Endodermal cell (in vitro differentiated cells): ENCODE measurements around the gene RPL18. TPM values are rescaled to one million over a fixed set of nuclear protein-coding genes. Genes with fewer than 3 reads are reported as not detected.
A peak's percentile ranks its signal among the peaks of the same experiment; 100 is the strongest.

Experiments used
- DNase-seq: peaks from one replicate; pipeline ENCODE4 v3.0.0-alpha.2; 2017
- H3K27ac ChIP-seq: 2 replicates; pipeline ENCODE4 v1.5.1; 2013; ENCODE audit warnings: mild to moderate bottlenecking, low read depth, low read length, moderate library complexity
- H3K27me3 ChIP-seq: 2 replicates; pipeline ENCODE4 v1.6.1; 2013; ENCODE audit warnings: mild to moderate bottlenecking, low read length, moderate library complexity; ENCODE audit not compliant: insufficient read depth, control insufficient read depth, poor library complexity, severe bottlenecking
- H3K36me3 ChIP-seq: 2 replicates; pipeline ENCODE4 v1.7.0; 2013; ENCODE audit warnings: mild to moderate bottlenecking, low read length, moderate library complexity; ENCODE audit not compliant: control insufficient read depth, insufficient read depth
- H3K4me1 ChIP-seq: one replicate; pipeline ENCODE4 v1.7.0; 2013; ENCODE audit warnings: low read length; ENCODE audit not compliant: control insufficient read depth, insufficient read depth
- H3K4me3 ChIP-seq: 2 replicates; pipeline ENCODE4 v1.5.1; 2013; ENCODE audit warnings: mild to moderate bottlenecking, low read length, moderate library complexity
- H3K9ac ChIP-seq: 2 replicates; pipeline ENCODE4 v1.6.1; 2013; ENCODE audit warnings: mild to moderate bottlenecking, low read length, moderate library complexity; ENCODE audit not compliant: poor library complexity, severe bottlenecking; ENCODE audit errors: extremely low read depth
- H3K9me3 ChIP-seq: 2 replicates; pipeline ENCODE4 v1.6.1; 2013; ENCODE audit warnings: mild to moderate bottlenecking, low read length, moderate library complexity; ENCODE audit not compliant: control insufficient read depth
- H3K27ac Mint-ChIP-seq: 2 replicates; pipeline ENCODE4 v1.8.0; 2020; ENCODE audit warnings: mixed read lengths
- H3K27me3 Mint-ChIP-seq: 2 replicates; pipeline ENCODE4 v1.8.0; 2021; ENCODE audit warnings: mild to moderate bottlenecking, mixed read lengths; ENCODE audit not compliant: insufficient read depth
- H3K36me3 Mint-ChIP-seq: 2 replicates; pipeline ENCODE4 v1.8.0; 2020; ENCODE audit warnings: low read depth, mixed read lengths
- H3K4me1 Mint-ChIP-seq: 2 replicates; pipeline ENCODE4 v1.8.0; 2020; ENCODE audit warnings: mixed read lengths
- H3K4me3 Mint-ChIP-seq: 2 replicates; pipeline ENCODE4 v1.8.0; 2020; ENCODE audit warnings: mild to moderate bottlenecking, moderate library complexity, mixed read lengths
- H3K9me3 Mint-ChIP-seq: 2 replicates; pipeline ENCODE4 v1.8.0; 2020; ENCODE audit warnings: mild to moderate bottlenecking, mixed read lengths
- WGBS, 2 experiments: methylation state at CpG; one replicate each; pipeline versions ENCODE4 v1.1.5 to v1.1.7; 2013; ENCODE audit warnings: missing lambda C conversion rate in 2 of 2, mixed read lengths in 1 of 2; ENCODE audit not compliant: insufficient coverage in 1 of 2, insufficient read length in 1 of 2; 5-methylcytosine and 5-hydroxymethylcytosine counted together
- total RNA-seq, 2 donors: library from RNA; stranded (reverse); fragmentation: NEBNext Ultra II Directional in 1 of 2; extraction: Animal tissue kit (Norgen Biotek cat#: 25700) in 1 of 2; gene quantifications; 2 replicates in 1 of 2; 3 replicates in 1 of 2; pipeline ENCODE4 v1.2.1, GENCODE V29; 2021
- TF ChIP-seq, protein P1 (sequence below): fragments of 200-600 bp; sonication (generic); conservative IDR thresholded peaks from 2 replicates; pipeline ENCODE4 v1.5.0; 2021; ENCODE audit warnings: antibody characterized with exemption, mild to moderate bottlenecking

Gene RPL18
- total RNA-seq, 2 donors from 2014 or later, result 1,531 to 1,574 TPM

DNA sequence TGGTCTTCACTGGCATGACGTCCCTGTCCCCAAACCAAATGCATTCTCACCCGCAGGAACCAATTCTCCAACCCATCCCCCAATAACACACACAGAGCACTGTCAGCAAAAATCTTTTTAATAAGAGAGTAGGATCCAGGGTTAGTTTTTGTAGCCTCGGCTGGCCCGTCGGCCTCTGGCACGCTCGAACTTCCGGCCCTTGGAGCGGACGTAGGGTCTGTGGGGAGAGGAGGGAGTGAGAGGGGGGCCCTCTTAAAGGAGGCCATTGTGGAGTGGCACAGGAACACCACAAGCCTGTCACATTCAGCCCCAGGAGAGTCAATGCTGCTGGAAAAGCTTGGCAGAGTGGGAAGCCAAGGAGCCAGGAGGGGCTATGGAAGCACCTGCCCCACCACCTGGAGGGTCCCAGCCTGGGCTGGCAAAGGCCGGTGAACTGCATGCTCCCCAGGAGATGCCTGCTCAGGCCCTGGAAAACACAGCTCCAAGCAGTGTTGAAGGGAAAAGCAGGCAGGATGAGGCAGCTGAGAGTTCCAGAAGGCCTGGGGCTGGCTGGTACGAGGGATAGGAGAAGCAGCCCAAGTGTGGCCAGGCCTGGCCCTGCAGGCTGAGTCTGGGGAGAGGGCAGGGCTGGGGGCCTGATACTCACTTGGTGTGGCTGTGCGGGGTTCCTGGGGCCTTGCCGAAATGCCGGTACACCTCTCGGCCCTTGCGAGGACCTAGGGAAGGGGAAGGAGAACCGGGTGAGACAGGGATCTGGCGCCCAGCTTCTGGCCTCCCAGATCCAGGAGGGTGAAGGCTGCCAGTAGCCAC is 3.5 kb downstream of the RPL18 start:
- peaks cover 27% of the 10 kb centered on the region for H3K4me1 ChIP-seq
- H3K9ac ChIP-seq, result peak overlapping the region; percentile 17
- no peaks in the 10 kb centered on the region for H3K9me3 ChIP-seq
- H3K27ac Mint-ChIP-seq, result peak overlapping the region; percentile 97
- H3K27me3 ChIP-seq, result no peaks in the 10 kb centered on the region
- no peaks in the 10 kb centered on the region for H3K9me3 Mint-ChIP-seq
- peak overlapping the region; percentile 12 for H3K27ac ChIP-seq
- peaks cover 34% of the 10 kb centered on the region for H3K36me3 Mint-ChIP-seq
- TF ChIP-seq, protein P1, sequence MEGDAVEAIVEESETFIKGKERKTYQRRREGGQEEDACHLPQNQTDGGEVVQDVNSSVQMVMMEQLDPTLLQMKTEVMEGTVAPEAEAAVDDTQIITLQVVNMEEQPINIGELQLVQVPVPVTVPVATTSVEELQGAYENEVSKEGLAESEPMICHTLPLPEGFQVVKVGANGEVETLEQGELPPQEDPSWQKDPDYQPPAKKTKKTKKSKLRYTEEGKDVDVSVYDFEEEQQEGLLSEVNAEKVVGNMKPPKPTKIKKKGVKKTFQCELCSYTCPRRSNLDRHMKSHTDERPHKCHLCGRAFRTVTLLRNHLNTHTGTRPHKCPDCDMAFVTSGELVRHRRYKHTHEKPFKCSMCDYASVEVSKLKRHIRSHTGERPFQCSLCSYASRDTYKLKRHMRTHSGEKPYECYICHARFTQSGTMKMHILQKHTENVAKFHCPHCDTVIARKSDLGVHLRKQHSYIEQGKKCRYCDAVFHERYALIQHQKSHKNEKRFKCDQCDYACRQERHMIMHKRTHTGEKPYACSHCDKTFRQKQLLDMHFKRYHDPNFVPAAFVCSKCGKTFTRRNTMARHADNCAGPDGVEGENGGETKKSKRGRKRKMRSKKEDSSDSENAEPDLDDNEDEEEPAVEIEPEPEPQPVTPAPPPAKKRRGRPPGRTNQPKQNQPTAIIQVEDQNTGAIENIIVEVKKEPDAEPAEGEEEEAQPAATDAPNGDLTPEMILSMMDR, result no peak
- H3K36me3 ChIP-seq, result peaks cover 33% of the 10 kb centered on the region
- DNase-seq, result peak; percentile 69
- 89 to 94% methylated on average over 9 to 18 of the region's 19 CpGs for WGBS, 2 experiments
- H3K4me3 Mint-ChIP-seq, result peak overlapping the region; percentile 99
- H3K4me3 ChIP-seq, result no peak overlapping the region
- peaks cover 33% of the 10 kb centered on the region for H3K4me1 Mint-ChIP-seq
- H3K27me3 Mint-ChIP-seq, result no peaks in the 10 kb centered on the region

DNA sequence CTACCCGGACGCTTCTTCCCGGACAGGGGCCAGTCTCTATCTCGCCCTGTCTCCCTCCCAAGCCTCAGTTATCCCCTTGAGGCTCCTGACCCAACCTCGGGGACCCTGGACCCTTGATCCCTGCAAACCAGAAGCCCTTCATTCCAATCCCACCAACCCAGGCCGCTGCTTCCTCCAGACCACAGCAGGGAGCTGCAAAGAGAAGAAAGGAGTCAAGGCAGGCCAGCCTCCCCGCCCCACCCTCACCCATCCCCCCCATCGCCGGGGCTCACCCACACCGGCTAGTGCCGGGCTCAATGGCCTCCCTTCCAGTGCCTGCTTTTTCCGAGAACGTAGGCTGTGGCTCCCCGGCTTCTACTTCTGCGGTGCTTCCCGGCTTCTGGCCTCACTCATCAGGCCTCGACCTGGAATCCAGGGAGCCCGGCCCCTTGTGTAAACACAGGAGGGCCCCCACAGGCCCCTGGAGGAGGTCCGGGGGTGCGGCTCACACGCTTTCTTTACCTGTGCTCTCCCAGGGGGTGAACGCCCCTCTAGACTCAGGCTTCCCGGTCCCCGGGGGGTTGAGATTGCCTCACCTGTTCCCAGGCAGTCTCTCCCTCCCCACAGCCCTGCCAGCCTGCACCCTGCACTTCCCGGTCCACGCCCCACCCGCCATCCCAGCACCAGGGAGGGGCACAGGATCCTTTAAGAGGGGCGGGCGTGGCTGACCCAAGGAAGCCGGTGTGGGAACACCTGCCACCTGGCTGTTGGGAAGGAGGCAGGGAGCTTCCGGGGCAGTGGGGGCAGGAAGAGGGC is 4.3 kb downstream of the RPL18 start, which contains the start of gene FAM83E:
Gene FAM83E, minus strand, starts transcription at position 641 of the 795 bp plus-strand sequence. CDS start 1,704 bp downstream, outside the sequence.
- Mint-ChIP-seq H3K4me1 (peaks cover 30% of the 10 kb centered on the region), H3K36me3 (peaks cover 34% of the 10 kb centered on the region), H3K9me3 (no peaks in the 10 kb centered on the region), H3K4me3 (peak within 1 kb of the TSS; percentile 99), H3K27ac (peak within 1 kb of the TSS; percentile 97), H3K27me3 (no peaks in the 10 kb centered on the region)
- peak within 1 kb of the TSS; percentile 17 for H3K9ac ChIP-seq
- no peaks in the 10 kb centered on the region for H3K9me3 ChIP-seq
- TF ChIP-seq, protein P1, result no peak
- no peak within 1 kb of the TSS for H3K4me3 ChIP-seq
- peak; percentile 91 for DNase-seq
- H3K27ac ChIP-seq, result peak within 1 kb of the TSS; percentile 57
- 42 to 54% methylated on average over 13 to 31 of the region's 31 CpGs for WGBS, 2 experiments
- H3K4me1 ChIP-seq, result peaks cover 27% of the 10 kb centered on the region
- H3K36me3 ChIP-seq, result peaks cover 33% of the 10 kb centered on the region
- no peaks in the 10 kb centered on the region for H3K27me3 ChIP-seq

DNA sequence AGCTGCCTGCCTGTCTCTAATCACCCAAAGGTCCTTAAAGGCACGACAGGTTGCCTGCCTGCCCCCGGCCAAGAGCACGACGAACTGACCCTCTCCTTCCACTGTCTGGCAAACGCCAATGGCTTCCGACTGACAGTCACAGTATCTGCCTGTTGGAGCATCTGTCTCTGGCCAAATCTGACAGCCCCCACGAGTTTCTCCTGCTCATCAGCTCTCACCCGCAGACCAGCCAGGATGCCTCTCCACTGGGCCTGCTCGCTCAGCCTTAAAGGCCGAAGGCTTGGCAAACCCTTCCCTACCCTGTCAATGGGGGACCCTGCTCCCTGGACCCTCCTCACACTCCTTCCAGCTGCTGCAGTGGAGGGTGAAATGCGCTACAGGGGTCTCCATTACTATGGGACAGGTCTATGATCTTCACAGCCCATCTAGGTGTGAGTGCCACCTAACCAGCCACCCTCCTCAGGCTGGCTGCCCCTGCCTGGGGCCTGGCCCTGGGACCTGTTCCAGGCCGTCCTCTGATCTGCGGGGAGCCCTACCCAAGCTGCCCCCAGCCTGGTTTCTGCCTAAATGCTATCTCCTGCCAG is 5.0 kb downstream of the RPL18 start:
- H3K27ac Mint-ChIP-seq, result peak overlapping the region; percentile 97
- H3K27me3 Mint-ChIP-seq, result no peaks in the 10 kb centered on the region
- 84 to 94% methylated on average over 12 to 13 of the region's 13 CpGs for WGBS, 2 experiments
- peak; percentile 64 for DNase-seq
- no peak overlapping the region for H3K4me3 ChIP-seq
- H3K27ac ChIP-seq, result peak overlapping the region; percentile 57
- H3K9me3 Mint-ChIP-seq, result no peaks in the 10 kb centered on the region
- H3K36me3 Mint-ChIP-seq, result peaks cover 34% of the 10 kb centered on the region
- TF ChIP-seq, protein P1, result no peak
- no peaks in the 10 kb centered on the region for H3K27me3 ChIP-seq
- peak overlapping the region; percentile 15 for H3K9ac ChIP-seq
- H3K4me1 ChIP-seq, result peaks cover 27% of the 10 kb centered on the region
- peak overlapping the region; percentile 99 for H3K4me3 Mint-ChIP-seq
- peaks cover 28% of the 10 kb centered on the region for H3K4me1 Mint-ChIP-seq
- peaks cover 33% of the 10 kb centered on the region for H3K36me3 ChIP-seq
- no peaks in the 10 kb centered on the region for H3K9me3 ChIP-seq
